H1 (cell line): Measurements from ENCODE around the gene ZNF777. TPM values are rescaled to one million over a fixed set of nuclear protein-coding genes. Genes with fewer than 3 reads are reported as not detected.

Experiments used
- CREB1 ChIP-seq: IDR thresholded peaks from 2 replicates; pipeline ENCODE4 v1.6.1; 2012; ENCODE audit warnings: inconsistent platforms
- GABPA ChIP-seq: IDR thresholded peaks from 2 replicates; pipeline ENCODE4 v1.6.1; 2011; ENCODE audit warnings: mild to moderate bottlenecking, low read length, moderate library complexity, borderline replicate concordance; ENCODE audit not compliant: insufficient read depth
- POLR2A ChIP-seq, 2 experiments: IDR thresholded peaks; 1 replicate in 1 of 2; 2 replicates in 1 of 2; pipeline ENCODE4 v1.6.1; 2011; ENCODE audit warnings: low read depth in 2 of 2, low read length in 2 of 2, mild to moderate bottlenecking in 2 of 2; ENCODE audit errors: control extremely low read depth in 1 of 2
- RFX5 ChIP-seq: IDR thresholded peaks from 2 replicates; pipeline ENCODE4 v1.6.1; 2011; ENCODE audit warnings: low read depth, low read length, improper control_type of control experiment, borderline replicate concordance
- SIN3A ChIP-seq, 2 experiments: IDR thresholded peaks in 1 of 2; conservative IDR thresholded peaks in 1 of 2; 2 replicates each; pipeline ENCODE4 v1.6.1; 2011 to 2012; ENCODE audit warnings: low read length in 2 of 2, improper control_type of control experiment in 1 of 2, low read depth in 1 of 2, mild to moderate bottlenecking in 1 of 2
- SIX5 ChIP-seq: IDR thresholded peaks from 2 replicates; pipeline ENCODE4 v1.6.1; 2011; ENCODE audit warnings: mild to moderate bottlenecking, low read depth, low read length
- SP1 ChIP-seq: IDR thresholded peaks from 2 replicates; pipeline ENCODE4 v1.6.1; 2011; ENCODE audit warnings: low read depth, low read length
- SUZ12 ChIP-seq: fragments of 200-600 bp; sonication (generic); IDR thresholded peaks from 2 replicates; pipeline ENCODE4 v1.6.1; 2012; ENCODE audit warnings: mild to moderate bottlenecking, inconsistent platforms, low read length, moderate library complexity, mixed read lengths
- ZNF274 ChIP-seq: IDR thresholded peaks from 2 replicates; pipeline ENCODE4 v1.7.0; 2012; ENCODE audit warnings: low read length, borderline replicate concordance; ENCODE audit errors: extremely low read depth
- polyA plus RNA-seq, 7 experiments: library from polyadenylated mRNA; depleted of rRNA in 3 of 7; stranded (reverse) in 5 of 7; unstranded in 2 of 7; fragments of >200 nt in 5 of 7; fragments of 200-250 nt in 2 of 7; gene quantifications; 1 replicate in 5 of 7; 2 replicates in 1 of 7; 4 replicates in 1 of 7; pipeline versions ENCODE4 v1.2.1 to v1.2.3, GENCODE V29; 2011 to 2013; ENCODE audit warnings: missing spikeins in 2 of 7, mixed read lengths in 2 of 7
- total RNA-seq: library from RNA; stranded (reverse); fragmentation: NEBNext Ultra II Directional; extraction: Animal tissue kit (Norgen Biotek cat#: 25700); gene quantifications from 2 replicates; pipeline ENCODE4 v1.2.1, GENCODE V29; 2021

Gene ZNF777
- total and polyA plus RNA-seq, 2 of the 8 experiments (the other 6 are each of a cell fraction or from before 2014, with no cell fraction given): 8.0 to 10.1 TPM

GRCh38 chr7:149422162-149422913, 38.5 kb downstream of the ZNF777 start (continued):
- TF ChIP-seq RFX5 (no peak), POLR2A (IDR thresholded peaks at IDR 0.05; ENCODE audit: control extremely low read depth in 1 of 2, low read depth in 2 of 2, low read length in 2 of 2) (peak in 1 of 2 experiments; percentile 46; a peak in 1 of 3 replicates), SIX5 (no peak), SP1 (no peak), SUZ12 (0 out of 2 replicates have a peak, but pooled peaks have one; percentile 8), CREB1 (no peak), ZNF274 (no peak), SIN3A (conservative IDR thresholded peaks at IDR 0.05 in 1 of 2, IDR thresholded peaks at IDR 0.05 in 1 of 2; ENCODE audit: low read depth in 1 of 2, low read length in 2 of 2) (0 out of 4 replicates have a peak, but pooled peaks of 1 of the 2 experiments have one; percentile 39), GABPA (no peak)
